ENCODE results near the gene KIAA1586.

Gene KIAA1586

DNA sequence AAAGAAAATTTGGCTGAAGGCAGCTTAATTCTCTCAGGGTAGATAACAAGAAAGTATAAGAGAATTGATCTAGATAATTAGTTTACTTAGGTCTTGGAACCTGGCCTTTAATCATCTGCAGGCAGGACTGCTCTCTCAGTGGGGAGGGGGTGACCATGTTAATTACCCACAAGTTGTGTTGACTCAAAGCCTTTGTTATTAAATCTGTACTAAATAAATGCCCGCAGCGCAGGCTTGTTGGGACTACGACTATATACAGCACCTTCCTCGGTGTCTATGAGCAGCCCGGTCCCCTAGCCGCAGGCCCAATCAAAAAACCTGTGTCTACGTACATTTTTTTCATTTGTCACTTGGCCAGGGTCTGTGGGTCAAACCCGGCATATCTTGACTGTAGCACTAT is 27.9 kb downstream of the KIAA1586 start:
- Histone ChIP-seq H2AFZ (ENCODE audit: insufficient read depth, low read length, poor library complexity) (no peak overlapping the region), H3K4me1 (ENCODE audit: control insufficient read depth in 1 of 2, insufficient read depth in 2 of 2, low read length in 2 of 2) (peaks cover 0 to 5% of the 10 kb centered on the region in 2 experiments), H3K14ac (ENCODE audit: low read length) (no peak overlapping the region), H3K27ac (ENCODE audit: low read depth, low read length) (no peak overlapping the region), H3K9me3 (ENCODE audit: insufficient read depth, low read depth, low read length) (peaks cover 2% of the 10 kb centered on the region), H2BK120ac (ENCODE audit: insufficient read depth, low read length, poor library complexity) (no peak overlapping the region), H3K4me3 (ENCODE audit: low read depth, low read length) (no peak overlapping the region), H3K27me3 (ENCODE audit: insufficient read depth, low read length) (no peaks in the 10 kb centered on the region), H3K23ac (ENCODE audit: low read length) (no peak overlapping the region), H3K9ac (ENCODE audit: low read length) (no peak overlapping the region), H2BK5ac (ENCODE audit: low read depth, low read length, poor library complexity) (no peak overlapping the region), H3K79me1 (ENCODE audit: low read length) (no peaks in the 10 kb centered on the region), H4K8ac (ENCODE audit: low read depth, low read length) (no peak overlapping the region), H3K79me2 (ENCODE audit: control insufficient read depth, insufficient read depth, low read length, poor library complexity) (no peaks in the 10 kb centered on the region), H2AK5ac (ENCODE audit: low read length) (no peak overlapping the region), H3K18ac (ENCODE audit: low read length) (no peak overlapping the region), H4K91ac (ENCODE audit: low read depth, low read length) (no peak overlapping the region), H2BK12ac (ENCODE audit: low read length) (no peak overlapping the region), H3K4me2 (ENCODE audit: low read length) (no peak overlapping the region), H3K4ac (ENCODE audit: low read depth, low read length) (no peak overlapping the region), H3K36me3 (ENCODE audit: control insufficient read depth in 1 of 2, insufficient read depth in 2 of 2, low read length in 2 of 2) (peaks cover 0 to 2% of the 10 kb centered on the region in 2 experiments), H4K12ac (ENCODE audit: low read depth, low read length) (no peak overlapping the region)
- no CpG with 5 or more reads among the region's 8 CpGs for WGBS (ENCODE audit: extremely low coverage, insufficient coverage, insufficient read length)
- DNase-seq: no peak

DNA sequence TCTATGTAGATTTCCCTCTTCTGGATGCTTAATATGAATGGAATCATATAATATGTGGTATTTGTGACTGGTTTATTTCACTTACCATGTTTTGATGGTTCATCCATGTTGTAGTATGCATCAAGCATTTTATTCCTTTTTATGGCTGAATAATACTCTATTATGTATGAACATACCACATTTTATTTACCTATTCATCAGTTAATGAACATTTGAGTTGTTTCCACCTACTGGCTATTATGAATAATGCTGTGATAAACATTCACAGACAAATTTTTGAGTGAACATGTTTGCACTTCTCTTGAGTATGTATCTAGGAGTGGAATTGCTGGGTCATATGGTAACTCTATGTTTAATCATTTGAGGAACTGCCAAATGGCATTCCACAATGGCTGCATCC is 28.6 kb downstream of the KIAA1586 start:
- peaks cover 1% of the 10 kb centered on the region for H3K9me3 ChIP-seq (ENCODE audit: insufficient read depth, low read depth, low read length)
- no peak overlapping the region for H4K91ac ChIP-seq (ENCODE audit: low read depth, low read length)
- no peak overlapping the region for H3K4ac ChIP-seq (ENCODE audit: low read depth, low read length)
- H2AFZ ChIP-seq (ENCODE audit: insufficient read depth, low read length, poor library complexity): no peak overlapping the region
- H3K23ac ChIP-seq (ENCODE audit: low read length): no peak overlapping the region
- no peak overlapping the region for H2AK5ac ChIP-seq (ENCODE audit: low read length)
- no peak overlapping the region for H4K8ac ChIP-seq (ENCODE audit: low read depth, low read length)
- DNase-seq: no peak
- no peaks in the 10 kb centered on the region for H3K79me1 ChIP-seq (ENCODE audit: low read length)
- H3K18ac ChIP-seq (ENCODE audit: low read length): no peak overlapping the region
- no peak overlapping the region for H3K9ac ChIP-seq (ENCODE audit: low read length)
- no peak overlapping the region for H2BK5ac ChIP-seq (ENCODE audit: low read depth, low read length, poor library complexity)
- H3K36me3 ChIP-seq (ENCODE audit: control insufficient read depth in 1 of 2, insufficient read depth in 2 of 2, low read length in 2 of 2): peaks cover 0 to 2% of the 10 kb centered on the region in 2 experiments
- H3K79me2 ChIP-seq (ENCODE audit: control insufficient read depth, insufficient read depth, low read length, poor library complexity): no peaks in the 10 kb centered on the region
- H2BK12ac ChIP-seq (ENCODE audit: low read length): no peak overlapping the region
- H3K4me3 ChIP-seq (ENCODE audit: low read depth, low read length): no peak overlapping the region
- H3K4me2 ChIP-seq (ENCODE audit: low read length): no peak overlapping the region
- H3K4me1 ChIP-seq (ENCODE audit: control insufficient read depth in 1 of 2, insufficient read depth in 2 of 2, low read length in 2 of 2): peaks cover 0 to 2% of the 10 kb centered on the region in 2 experiments
- H3K27me3 ChIP-seq (ENCODE audit: insufficient read depth, low read length): no peaks in the 10 kb centered on the region
- no peak overlapping the region for H4K12ac ChIP-seq (ENCODE audit: low read depth, low read length)
- H2BK120ac ChIP-seq (ENCODE audit: insufficient read depth, low read length, poor library complexity): no peak overlapping the region
- H3K14ac ChIP-seq (ENCODE audit: low read length): no peak overlapping the region
- H3K27ac ChIP-seq (ENCODE audit: low read depth, low read length): no peak overlapping the region

DNA sequence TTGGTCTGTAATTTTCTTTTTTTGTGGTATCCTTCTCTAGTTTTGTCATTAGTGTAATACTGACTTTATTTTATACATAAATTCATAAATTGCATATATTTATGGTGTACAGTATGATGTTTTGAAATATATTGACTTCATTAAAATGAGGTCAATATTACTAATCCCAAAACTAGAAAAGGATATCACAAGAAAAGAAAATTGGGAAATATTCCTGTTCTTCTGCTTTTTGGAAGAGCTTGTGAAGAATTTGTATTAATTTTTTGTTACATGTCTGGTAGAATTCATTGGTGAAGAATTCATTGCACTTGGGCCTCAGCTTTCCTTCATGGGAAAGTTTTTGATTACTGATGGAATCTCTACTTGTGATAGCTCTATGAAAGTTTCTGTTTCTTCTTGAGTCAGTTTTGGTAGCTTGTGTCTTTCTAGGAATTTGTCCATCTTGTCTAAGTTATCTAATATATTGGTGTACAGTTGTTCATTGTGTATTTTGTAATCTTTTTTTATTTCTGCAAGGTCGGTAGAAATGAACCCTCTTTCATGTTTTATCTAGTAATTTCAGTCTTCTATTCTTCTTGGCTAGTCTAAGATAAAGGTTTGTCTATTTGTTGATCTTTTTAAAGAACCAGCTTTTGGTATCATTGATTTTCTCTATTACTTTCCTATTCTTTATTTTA is 32.2 kb downstream of the KIAA1586 start:
- no peak overlapping the region for H4K91ac ChIP-seq (ENCODE audit: low read depth, low read length)
- H3K9ac ChIP-seq (ENCODE audit: low read length): no peak overlapping the region
- no peak overlapping the region for H2BK5ac ChIP-seq (ENCODE audit: low read depth, low read length, poor library complexity)
- peaks cover 0 to 2% of the 10 kb centered on the region in 2 experiments for H3K4me1 ChIP-seq (ENCODE audit: control insufficient read depth in 1 of 2, insufficient read depth in 2 of 2, low read length in 2 of 2)
- no CpG with 5 or more reads among the region's 1 CpG for WGBS (ENCODE audit: extremely low coverage, insufficient coverage, insufficient read length)
- no peak overlapping the region for H3K4me3 ChIP-seq (ENCODE audit: low read depth, low read length)
- no peak overlapping the region for H3K4me2 ChIP-seq (ENCODE audit: low read length)
- no peaks in the 10 kb centered on the region for H3K9me3 ChIP-seq (ENCODE audit: insufficient read depth, low read depth, low read length)
- H3K27me3 ChIP-seq (ENCODE audit: insufficient read depth, low read length): no peaks in the 10 kb centered on the region
- H3K18ac ChIP-seq (ENCODE audit: low read length): no peak overlapping the region
- no peak overlapping the region for H3K14ac ChIP-seq (ENCODE audit: low read length)
- H3K79me1 ChIP-seq (ENCODE audit: low read length): no peaks in the 10 kb centered on the region
- no peak overlapping the region for H2BK12ac ChIP-seq (ENCODE audit: low read length)
- no peak for DNase-seq
- H2BK120ac ChIP-seq (ENCODE audit: insufficient read depth, low read length, poor library complexity): no peak overlapping the region
- H3K23ac ChIP-seq (ENCODE audit: low read length): no peak overlapping the region
- H2AFZ ChIP-seq (ENCODE audit: insufficient read depth, low read length, poor library complexity): no peak overlapping the region
- peaks cover 0 to 2% of the 10 kb centered on the region in 2 experiments for H3K36me3 ChIP-seq (ENCODE audit: control insufficient read depth in 1 of 2, insufficient read depth in 2 of 2, low read length in 2 of 2)
- H3K79me2 ChIP-seq (ENCODE audit: control insufficient read depth, insufficient read depth, low read length, poor library complexity): no peaks in the 10 kb centered on the region
- no peak overlapping the region for H3K27ac ChIP-seq (ENCODE audit: low read depth, low read length)
- no peak overlapping the region for H2AK5ac ChIP-seq (ENCODE audit: low read length)
- no peak overlapping the region for H4K8ac ChIP-seq (ENCODE audit: low read depth, low read length)
- no peak overlapping the region for H4K12ac ChIP-seq (ENCODE audit: low read depth, low read length)
- H3K4ac ChIP-seq (ENCODE audit: low read depth, low read length): no peak overlapping the region

DNA sequence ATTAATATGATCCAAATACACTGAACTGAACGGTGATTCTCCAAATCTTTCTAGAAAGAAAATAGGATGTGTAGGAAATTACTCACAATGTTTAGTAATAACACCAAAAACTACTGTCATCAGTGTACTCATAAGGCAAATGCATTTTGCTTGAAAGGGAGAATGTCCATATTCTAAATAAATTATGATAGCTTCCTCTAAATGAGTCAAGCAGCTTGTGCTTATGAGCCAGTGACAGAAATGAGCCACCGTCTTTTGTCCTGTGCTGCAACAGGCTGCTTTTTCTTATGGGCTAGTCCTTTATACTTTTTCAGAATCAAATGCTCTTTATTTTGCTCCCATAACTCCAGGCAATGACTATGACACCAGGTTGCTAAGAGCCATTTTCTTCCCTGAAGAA is 39.0 kb downstream of the KIAA1586 start:
- H3K4me3 ChIP-seq (ENCODE audit: low read depth, low read length): no peak overlapping the region
- H4K12ac ChIP-seq (ENCODE audit: low read depth, low read length): no peak overlapping the region
- no CpG with 5 or more reads among the region's 2 CpGs for WGBS (ENCODE audit: extremely low coverage, insufficient coverage, insufficient read length)
- H2AK5ac ChIP-seq (ENCODE audit: low read length): no peak overlapping the region
- H3K36me3 ChIP-seq (ENCODE audit: control insufficient read depth in 1 of 2, insufficient read depth in 2 of 2, low read length in 2 of 2): no peaks in the 10 kb centered on the region
- DNase-seq: no peak
- H3K18ac ChIP-seq (ENCODE audit: low read length): no peak overlapping the region
- H3K27ac ChIP-seq (ENCODE audit: low read depth, low read length): no peak overlapping the region
- no peaks in the 10 kb centered on the region for H3K27me3 ChIP-seq (ENCODE audit: insufficient read depth, low read length)
- peaks cover 3% of the 10 kb centered on the region for H3K79me1 ChIP-seq (ENCODE audit: low read length)
- H2BK12ac ChIP-seq (ENCODE audit: low read length): no peak overlapping the region
- H2BK5ac ChIP-seq (ENCODE audit: low read depth, low read length, poor library complexity): no peak overlapping the region
- H3K4me2 ChIP-seq (ENCODE audit: low read length): no peak overlapping the region
- no peak overlapping the region for H2BK120ac ChIP-seq (ENCODE audit: insufficient read depth, low read length, poor library complexity)
- no peak overlapping the region for H3K9ac ChIP-seq (ENCODE audit: low read length)
- peaks cover 0 to 4% of the 10 kb centered on the region in 2 experiments for H3K4me1 ChIP-seq (ENCODE audit: control insufficient read depth in 1 of 2, insufficient read depth in 2 of 2, low read length in 2 of 2)
- no peak overlapping the region for H2AFZ ChIP-seq (ENCODE audit: insufficient read depth, low read length, poor library complexity)
- no peak overlapping the region for H3K4ac ChIP-seq (ENCODE audit: low read depth, low read length)
- H4K91ac ChIP-seq (ENCODE audit: low read depth, low read length): no peak overlapping the region
- H3K14ac ChIP-seq (ENCODE audit: low read length): no peak overlapping the region
- H3K79me2 ChIP-seq (ENCODE audit: control insufficient read depth, insufficient read depth, low read length, poor library complexity): peaks cover 2% of the 10 kb centered on the region
- H4K8ac ChIP-seq (ENCODE audit: low read depth, low read length): no peak overlapping the region
- H3K23ac ChIP-seq (ENCODE audit: low read length): no peak overlapping the region
- no peaks in the 10 kb centered on the region for H3K9me3 ChIP-seq (ENCODE audit: insufficient read depth, low read depth, low read length)

Data from trophoblast cell (in vitro differentiated cells and primary cell).